SK-N-DZ (cell line): ENCODE measurements around the gene ATP13A2. TPM values are rescaled to one million over a fixed set of nuclear protein-coding genes. Genes with fewer than 3 reads are reported as not detected.

ENCODE experiments used
- DNase-seq: peaks from one replicate; pipeline ENCODE4 v3.0.0-alpha.2; 2015; ENCODE audit warnings: low spot score
- polyA plus RNA-seq, 2 experiments: library from polyadenylated mRNA; depleted of rRNA; stranded (reverse); fragments of >200 nt; gene quantifications; 2 replicates each; pipeline ENCODE4 v1.2.3, GENCODE V29; 2014

The ATP13A2 gene, protein sequence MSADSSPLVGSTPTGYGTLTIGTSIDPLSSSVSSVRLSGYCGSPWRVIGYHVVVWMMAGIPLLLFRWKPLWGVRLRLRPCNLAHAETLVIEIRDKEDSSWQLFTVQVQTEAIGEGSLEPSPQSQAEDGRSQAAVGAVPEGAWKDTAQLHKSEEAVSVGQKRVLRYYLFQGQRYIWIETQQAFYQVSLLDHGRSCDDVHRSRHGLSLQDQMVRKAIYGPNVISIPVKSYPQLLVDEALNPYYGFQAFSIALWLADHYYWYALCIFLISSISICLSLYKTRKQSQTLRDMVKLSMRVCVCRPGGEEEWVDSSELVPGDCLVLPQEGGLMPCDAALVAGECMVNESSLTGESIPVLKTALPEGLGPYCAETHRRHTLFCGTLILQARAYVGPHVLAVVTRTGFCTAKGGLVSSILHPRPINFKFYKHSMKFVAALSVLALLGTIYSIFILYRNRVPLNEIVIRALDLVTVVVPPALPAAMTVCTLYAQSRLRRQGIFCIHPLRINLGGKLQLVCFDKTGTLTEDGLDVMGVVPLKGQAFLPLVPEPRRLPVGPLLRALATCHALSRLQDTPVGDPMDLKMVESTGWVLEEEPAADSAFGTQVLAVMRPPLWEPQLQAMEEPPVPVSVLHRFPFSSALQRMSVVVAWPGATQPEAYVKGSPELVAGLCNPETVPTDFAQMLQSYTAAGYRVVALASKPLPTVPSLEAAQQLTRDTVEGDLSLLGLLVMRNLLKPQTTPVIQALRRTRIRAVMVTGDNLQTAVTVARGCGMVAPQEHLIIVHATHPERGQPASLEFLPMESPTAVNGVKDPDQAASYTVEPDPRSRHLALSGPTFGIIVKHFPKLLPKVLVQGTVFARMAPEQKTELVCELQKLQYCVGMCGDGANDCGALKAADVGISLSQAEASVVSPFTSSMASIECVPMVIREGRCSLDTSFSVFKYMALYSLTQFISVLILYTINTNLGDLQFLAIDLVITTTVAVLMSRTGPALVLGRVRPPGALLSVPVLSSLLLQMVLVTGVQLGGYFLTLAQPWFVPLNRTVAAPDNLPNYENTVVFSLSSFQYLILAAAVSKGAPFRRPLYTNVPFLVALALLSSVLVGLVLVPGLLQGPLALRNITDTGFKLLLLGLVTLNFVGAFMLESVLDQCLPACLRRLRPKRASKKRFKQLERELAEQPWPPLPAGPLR
- polyA plus RNA-seq (2014; cell fraction: cytosol; rRNA removed), result 17.9 and 22.6 TPM in 2 replicates
- polyA plus RNA-seq (2014; cell fraction: nucleus; rRNA removed), result 18.5 and 23.5 TPM in 2 replicates

DNA sequence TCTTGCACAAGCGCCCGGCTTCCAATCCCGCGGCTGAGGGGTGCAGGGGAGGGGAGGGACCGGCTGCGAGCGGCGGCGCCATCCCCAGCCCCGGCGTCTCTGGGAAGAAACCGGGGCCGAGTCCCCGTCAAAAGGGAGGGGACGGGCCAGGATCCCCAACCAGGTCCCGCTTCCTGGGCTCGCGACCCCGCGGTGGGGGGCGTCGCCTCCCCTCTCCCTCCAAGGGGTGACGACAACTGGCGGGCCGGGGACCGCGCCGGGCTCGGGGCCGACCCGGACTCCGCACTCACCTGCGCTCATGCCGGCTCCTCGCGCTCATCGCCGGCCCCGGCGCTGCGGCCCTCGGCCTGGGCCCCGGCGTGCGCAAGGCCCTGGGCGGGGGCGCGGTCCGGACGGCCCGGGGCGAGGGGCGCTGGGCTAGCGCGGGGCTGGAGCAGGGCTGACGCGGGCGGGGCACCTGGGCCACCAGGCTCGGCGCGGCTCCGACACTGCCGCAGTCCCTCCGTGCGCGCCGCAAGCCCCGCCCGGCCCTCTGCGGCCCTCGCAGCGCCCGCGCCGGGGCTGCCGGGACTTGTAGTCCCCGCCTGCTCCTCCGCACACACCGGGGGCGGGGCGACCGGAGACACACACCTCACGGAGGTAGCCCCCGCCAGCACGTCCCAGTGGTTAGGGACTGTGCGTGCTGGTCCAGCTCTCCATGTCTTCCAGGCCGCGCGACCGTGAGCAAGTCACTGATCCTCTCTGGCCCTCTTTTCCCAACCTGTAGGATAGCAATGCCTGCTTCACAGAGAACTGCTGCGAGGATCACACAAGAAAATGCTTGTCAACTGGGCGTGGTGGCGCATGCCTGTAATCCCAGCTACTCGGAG, at the start of gene ATP13A2:
TSS of gene ATP13A2 (minus strand) at position 490 of the 869 bp plus-strand sequence. CDS start at position 300, 190 bp downstream.
- DNase-seq, result peak; percentile 78

DNA sequence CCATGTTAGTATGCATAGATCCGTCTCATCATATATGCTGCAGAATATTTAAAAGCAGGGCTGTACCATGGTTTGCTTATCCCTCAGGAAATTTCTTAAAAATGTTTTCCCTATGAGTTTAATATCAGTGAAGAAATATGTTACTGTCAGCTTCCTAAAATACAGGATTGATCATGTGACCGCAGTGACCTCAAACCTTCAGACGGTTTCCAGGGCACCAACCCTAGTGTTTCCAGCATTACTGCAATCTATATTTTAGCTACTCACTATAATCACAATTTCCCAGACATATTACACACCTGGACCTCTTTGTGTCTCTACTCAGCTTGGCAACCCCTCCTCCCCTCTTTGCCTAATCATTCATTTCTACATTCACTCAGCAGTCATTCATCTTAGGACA, 49.8 kb upstream of the ATP13A2 start:
- DNase-seq, result no peak

DNA sequence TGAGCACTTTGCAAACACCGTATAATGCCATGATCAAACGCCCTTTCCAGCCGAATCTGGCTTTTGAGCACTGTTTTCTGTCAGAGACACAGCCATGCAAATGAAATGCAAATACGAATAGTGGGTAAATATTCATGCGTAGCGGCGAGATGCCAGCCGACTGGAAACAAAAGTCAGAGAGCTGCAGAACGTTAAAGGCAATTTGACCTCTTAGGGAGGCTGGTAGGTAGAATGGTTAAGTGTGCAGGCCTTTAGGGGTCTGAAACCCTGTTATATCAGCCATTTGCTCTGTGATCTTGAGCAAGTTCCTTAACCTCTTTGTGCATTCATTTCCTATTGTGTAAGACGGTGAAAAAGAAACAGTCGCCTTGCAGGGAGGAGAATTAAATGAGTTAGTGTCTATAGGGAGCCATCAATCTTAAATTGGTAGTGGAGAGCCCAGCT, 48.6 kb upstream of the ATP13A2 start:
- no peak for DNase-seq

DNA sequence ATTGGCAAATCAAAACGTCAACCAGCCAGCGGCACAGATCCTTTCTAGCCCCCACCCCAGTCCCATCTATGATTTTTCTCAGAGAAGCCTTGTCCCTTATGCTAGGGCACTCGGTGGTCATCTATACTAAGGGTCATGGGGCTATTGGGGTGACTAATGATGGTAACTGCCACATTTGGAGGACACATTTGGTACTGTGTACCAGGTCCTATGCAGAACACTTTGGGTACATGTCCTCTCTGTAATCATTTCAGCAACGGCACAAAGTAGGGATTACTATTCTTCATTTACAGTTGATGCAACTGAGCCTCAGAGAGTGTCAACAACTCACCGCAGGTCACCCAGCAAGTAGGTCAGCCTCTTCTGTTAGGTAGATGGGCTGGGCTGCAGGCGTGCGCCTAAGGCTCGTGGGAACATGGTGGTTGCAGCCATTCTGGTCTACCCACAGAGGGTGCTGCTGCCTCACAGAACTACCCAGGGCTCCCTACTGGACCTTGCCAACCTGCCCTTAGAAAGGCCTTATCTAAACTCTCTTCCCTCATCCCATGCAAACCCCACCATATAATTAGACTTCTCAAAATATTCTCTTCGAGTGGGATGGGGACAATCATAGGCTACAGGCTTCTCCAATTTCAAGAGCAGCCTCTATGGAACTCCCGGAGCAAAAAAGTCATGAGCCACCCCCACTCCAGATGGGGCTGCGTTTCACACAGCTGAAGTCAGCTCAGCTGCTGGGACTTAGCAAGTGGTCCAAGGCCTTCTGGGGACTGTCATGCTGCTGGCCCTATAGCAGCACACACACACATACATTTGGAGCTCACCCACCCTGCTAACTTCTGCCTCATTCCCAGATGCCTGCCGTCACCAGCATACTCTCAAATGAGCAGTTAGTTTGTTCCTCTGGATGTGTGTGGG, 47.9 kb upstream of the ATP13A2 start:
- peak; percentile 55 for DNase-seq

DNA sequence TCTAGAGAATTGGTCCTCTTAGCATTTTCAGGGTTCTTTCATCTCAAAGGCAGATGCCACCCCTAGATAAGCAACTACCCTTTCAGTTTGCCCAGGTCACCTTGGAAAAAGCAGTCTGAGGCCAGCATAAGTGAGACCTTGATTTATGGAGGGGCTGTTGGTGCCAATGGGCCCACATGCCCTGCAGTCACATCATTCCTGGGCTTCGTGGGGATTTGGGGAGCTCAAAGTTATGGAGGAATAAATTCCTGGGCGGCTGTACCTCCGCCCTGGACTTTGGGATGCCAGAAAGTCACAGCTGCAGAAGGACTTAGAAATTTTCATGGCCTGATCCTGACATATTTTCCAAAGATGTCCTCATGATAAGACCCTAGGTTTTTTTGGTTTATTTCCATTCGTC, 44.8 kb upstream of the ATP13A2 start:
- DNase-seq, result no peak

DNA sequence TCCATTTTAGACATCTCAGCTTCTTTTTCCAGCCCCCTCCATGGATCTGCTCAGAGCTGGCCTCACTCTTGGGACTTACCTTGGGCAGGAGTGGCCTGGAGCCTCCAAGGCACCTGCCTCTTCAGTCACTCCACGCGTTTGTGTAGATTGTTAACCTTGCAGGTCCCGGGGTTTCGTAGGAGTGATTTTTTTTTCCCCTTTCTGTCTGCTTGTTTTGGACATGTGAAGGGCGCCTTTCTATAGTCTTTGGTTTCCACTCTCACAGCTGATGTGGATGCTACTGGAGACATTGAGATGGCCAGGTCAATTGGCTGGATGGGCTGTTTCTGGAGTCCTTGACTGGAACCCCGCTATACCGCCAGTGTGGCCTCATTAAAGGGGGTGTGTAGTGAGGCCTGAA, 44.1 kb upstream of the ATP13A2 start:
- no peak for DNase-seq

DNA sequence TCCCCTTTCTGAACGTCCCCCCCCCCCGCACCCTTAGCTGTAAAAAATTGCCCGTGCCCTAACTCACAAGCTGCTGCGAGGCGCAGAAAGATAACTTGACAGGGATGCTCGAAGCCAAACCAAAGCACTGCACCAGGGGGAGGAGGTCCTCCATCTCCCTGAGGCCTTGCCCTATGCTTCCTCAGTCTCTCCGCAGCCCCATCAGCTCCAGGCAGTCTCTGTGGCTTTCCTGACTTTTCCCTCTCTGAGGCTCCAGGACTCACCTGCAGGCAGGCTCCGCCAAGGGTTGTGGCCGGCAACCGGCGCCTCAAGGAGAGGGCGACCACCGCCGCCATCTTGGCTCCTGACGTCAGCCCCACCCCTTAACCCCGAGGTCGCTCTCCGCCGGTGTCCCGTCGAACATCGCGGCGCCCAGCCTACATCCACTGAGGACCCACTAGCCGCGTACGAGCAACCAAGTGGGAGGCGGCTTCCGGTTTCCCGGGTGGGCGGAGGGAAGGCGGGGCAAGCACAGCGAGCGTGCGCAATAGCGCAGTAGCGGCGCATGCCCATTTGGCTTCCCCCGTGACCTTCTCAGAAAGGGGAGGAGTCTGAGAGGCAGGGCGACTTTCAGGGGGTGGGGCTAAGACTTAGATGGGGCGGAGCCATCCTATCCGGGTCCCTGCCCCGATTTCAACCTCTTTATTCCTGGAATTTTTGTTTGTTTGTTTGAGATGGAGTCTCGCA, 42.1 kb upstream of the ATP13A2 start, which contains the start of gene SDHB:
TSS of gene SDHB (minus strand) at position 348 of the 726 bp plus-strand sequence. CDS start at position 335, 13 bp downstream.
- DNase-seq, result peak; percentile 95

DNA sequence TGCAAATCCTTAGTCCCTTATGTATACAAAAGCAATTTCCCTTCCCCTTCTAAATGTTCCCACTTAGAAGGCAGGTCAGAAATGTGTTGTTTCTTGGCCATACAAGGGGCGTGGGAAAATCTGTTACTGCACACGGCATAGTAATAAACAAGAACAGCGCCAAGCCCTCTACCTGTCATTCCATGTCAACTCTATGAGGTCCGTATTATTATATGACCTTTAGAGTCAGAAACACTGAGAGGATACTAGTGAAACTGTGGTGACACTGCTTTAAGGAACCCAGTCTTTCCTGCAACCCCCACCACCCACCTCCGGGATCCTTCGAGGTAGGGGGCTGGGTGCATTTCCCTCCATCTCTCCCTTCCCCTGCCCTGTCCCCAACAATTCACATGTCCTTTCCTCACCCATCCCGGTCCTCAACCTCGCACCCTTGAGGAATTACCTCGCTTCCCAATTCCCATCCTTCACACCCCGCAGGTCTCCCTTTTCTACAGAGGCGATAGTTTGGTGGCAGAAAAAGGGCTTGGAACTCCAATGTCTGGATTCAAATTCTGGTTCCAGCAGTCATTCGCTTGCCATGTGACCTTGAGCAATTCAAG, 41.5 kb upstream of the ATP13A2 start:
- DNase-seq, result no peak

DNA sequence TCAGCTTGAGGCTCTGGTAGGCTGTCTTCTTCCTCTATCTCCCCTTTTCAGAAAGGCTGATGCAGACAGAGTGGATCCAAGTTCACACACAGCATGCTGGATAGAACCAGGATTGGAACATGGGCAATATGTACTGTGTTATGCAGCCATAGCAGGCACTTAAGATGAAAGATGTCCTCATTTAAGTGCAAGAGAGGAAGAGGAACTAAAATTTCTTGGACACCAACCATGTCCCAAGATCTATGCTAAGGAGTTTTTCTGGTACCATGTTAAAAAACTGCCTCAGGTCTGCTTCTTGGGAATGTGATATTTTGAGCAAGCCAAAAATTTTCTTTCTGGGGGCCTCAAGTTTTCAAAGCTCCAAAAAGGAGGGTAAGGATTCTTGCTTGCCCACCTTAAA, 40.9 kb upstream of the ATP13A2 start:
- DNase-seq, result no peak

DNA sequence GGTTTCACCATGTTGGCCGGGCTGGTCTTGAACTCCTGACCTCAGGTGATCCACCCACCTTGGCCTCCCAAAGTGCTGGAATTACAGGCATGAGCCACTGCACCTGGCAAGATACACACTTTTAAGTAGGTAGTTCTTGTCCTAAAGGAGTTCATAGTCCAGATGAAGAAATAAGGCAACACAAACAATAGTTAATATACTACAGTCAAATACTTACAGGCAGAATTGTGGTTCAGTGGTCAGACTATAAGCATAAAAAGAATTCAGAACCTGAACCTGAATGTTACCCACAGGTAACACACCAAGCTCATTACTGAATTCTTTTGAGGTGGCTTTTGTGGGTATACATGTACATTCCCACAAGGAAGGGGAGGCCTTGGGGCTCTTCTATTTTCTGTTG, 40.3 kb upstream of the ATP13A2 start:
- no peak for DNase-seq

DNA sequence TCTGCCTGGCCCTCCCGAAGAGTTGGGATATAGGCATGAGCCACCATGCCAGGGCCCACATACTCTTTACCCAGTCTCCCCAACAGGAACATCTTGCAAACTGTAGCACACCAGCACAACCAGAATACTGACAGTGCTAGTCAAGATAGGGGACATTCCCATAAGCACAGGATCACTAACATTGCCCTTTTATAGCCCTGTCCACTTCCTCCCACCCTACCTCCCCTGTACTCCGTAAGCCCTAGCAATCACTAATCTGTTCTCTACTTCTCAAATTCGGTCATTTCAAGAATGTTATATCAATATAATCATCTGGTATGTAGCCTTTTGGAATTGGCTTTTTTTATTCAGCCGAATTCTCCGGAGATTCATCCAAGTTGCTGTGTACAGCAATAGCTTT, 36.2 kb upstream of the ATP13A2 start:
- no peak for DNase-seq

DNA sequence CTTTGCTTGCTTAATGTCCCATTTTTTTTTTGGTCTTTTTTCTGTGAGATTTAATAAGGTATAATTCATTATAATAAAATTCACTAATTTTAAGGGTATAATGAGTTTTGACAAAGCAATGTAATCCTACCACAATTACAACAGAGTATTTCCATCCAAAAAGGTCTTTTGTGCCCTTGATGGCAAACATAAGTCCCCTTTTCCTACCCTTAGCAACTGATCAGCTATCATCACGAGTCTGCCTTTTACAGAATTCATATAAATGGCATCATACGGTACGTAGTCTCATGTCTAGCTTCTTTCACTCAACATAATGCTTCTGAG, 34.6 kb upstream of the ATP13A2 start:
- DNase-seq, result no peak

DNA sequence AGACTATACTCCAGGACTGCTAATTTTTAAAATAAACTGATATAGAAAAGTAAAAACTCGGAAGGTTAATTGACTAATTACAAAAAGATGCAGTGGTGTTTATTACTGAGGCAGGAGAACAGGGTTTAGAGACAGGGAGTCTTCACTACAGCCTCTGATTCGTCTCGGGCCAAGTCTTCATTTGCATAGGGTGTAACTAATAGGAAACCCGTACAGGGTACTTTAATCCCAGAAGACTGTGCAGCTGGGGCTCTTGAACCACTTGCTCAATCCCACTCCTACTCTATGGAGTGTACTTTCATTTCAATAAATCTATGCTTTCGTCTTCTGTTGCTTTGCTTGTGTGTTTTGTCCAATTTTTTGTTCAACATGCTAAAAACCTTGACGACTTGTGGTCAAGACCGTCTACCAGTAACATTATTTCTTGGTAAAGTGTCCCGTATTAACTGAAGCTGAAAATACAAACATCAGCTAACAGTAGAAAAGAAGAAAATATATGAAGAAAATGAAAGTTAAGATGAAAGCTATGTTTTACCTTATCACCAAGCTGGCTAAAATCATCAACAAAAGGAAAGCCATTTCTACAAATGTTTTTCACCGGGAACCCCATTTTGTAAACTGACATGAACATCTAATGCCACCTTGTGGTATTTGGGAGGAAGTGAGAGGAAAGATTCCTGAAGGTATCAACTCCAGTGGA, 34.1 kb upstream of the ATP13A2 start:
- peak; percentile 42 for DNase-seq

DNA sequence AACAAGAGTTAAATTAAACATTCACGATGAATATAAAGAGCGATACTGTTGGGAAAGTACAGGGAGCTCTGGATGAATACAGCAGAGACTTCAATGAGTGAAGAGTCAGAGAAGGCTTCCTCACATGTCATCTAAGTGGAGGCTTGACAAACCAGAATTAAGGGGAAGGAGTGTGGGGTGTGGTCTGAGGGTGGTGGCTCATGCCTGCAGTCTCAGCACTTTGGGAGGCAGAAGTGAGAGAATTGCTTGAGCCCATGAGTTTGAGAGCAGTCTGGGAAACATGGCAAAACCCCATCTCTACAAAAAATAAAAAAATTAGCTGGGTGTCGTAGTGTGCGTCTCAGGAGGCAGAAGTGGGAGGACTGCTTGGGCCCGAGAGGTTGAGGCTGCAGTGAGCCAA, 33.4 kb upstream of the ATP13A2 start:
- DNase-seq, result no peak

DNA sequence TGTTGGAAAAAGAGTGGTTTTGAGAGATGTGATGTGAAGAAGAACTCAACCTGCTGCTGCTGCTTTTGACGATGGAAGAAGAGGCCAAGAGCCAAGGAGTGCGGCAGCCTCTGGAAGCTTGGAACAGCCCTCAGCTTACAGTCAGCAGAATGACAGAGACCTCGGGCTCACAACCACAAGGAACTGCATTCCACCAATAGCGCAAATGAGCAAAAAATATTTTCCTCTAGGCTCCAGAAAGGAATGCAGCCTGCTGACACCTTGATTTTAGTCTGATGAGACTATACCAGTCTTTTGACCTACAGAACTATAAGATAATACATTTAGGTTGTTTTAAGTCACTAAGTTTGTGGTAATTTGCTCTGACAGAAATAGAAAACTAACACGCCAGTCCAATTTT, 31.9 kb upstream of the ATP13A2 start:
- no peak for DNase-seq

DNA sequence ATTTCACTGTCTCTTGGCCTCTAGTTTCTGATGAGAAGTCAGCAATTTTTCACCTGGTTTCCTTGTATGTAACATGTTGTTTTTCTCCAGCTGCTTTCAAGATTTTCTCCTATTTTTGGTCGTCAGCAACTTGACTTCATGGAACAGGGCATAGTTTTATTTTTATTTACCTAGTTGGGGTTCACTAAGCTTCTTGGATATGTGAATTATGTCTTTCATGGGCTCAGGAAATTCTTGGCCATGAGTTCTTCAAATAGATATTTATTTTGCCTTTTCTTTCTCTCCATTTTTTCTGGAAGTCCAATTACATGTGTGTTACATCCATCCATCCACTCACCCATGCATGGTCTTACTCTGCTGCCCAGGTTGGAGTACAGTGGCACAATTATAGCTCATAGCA, 28.4 kb upstream of the ATP13A2 start:
- DNase-seq, result no peak

DNA sequence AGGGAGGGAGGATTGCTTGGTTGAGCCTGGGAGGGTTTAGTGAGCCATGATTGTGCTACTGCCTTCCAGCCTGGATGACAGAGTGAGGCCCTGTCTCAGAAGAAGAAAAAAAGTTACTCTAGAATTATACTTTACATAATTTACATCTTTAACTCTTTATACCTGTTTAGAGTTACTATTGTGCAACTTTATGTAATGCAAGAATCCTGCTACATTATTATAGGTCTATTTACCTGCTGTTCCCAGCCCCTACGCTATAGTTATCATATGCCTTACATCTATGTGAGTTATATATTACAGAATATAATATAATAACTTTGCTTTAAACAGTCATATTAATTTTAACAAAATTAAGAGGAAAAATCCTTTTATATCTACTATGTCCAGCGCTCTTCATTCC, 27.8 kb upstream of the ATP13A2 start:
- no peak for DNase-seq

DNA sequence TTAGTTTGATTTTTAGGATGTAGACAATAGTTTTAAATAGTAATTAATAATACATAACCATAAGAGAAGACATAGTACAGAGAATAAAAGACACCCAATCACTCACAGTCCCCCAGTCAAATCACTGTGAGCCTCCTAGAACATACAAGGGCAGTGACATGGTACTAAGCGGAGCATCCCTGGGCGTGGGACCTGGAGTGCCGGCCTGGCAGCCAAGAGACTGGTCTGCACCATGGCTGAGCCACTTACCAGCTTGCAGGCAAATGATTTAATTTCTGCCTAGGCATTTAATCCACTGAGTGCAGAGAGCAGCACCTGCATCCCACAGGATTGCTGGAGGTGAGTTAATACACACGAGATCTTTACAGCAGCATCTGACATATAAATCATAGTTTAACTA, 21.8 kb upstream of the ATP13A2 start:
- no peak for DNase-seq
